Naive thymus-derived CD8-positive, alpha-beta T cell (primary cell): ENCODE measurements around the gene INSL3. TPM values are rescaled to one million over a fixed set of nuclear protein-coding genes. Genes with fewer than 3 reads are reported as not detected.
"Not testable (repeated sequence)": the region's sequence is repeated elsewhere in the genome, so short reads cannot be mapped to it uniquely, and the experiment has no call there.

Experiments used
- ATAC-seq, 2 donors: fragments of 150-1000 bp; cut with Tn5 transposase in 1 of 2; sonication (Bioruptor Pico), chemical (Tn5 transposase) in 1 of 2; 1 replicate in 1 of 2; 2 replicates in 1 of 2; pipeline ENCODE4 v1.10.0; 2021; ENCODE audit warnings: mild to moderate bottlenecking in 2 of 2, moderate library complexity in 2 of 2
- POLR2A ChIA-PET: fragments of 350-600 bp; sonication (Branson Sonifier 250); formaldehyde crosslinking; loops from one replicate; lab custom pipeline; 2021; ENCODE audit warnings: antibody characterized with exemption; lab: Charles Lee
- DNase-seq, 10 donors: peaks; one replicate each; pipeline versions ENCODE4 v3.0.0 to v3.0.0-alpha.2; 2020 to 2022
- H3K27ac Mint-ChIP-seq, 10 donors: one replicate each; pipeline ENCODE4 v1.8.0; 2020 to 2022; ENCODE audit warnings: mild to moderate bottlenecking in 10 of 10, mixed read lengths in 10 of 10, moderate library complexity in 4 of 10, inconsistent platforms in 1 of 10
- H3K27me3 Mint-ChIP-seq, 5 donors: one replicate each; pipeline ENCODE4 v1.8.0; 2021 to 2022; ENCODE audit warnings: mixed read lengths in 5 of 5
- H3K36me3 Mint-ChIP-seq, 3 donors: one replicate each; pipeline ENCODE4 v1.8.0; 2020 to 2022; ENCODE audit warnings: mixed read lengths in 3 of 3, mild to moderate bottlenecking in 2 of 3, inconsistent platforms in 1 of 3
- H3K4me1 Mint-ChIP-seq, 4 donors: one replicate each; pipeline ENCODE4 v1.8.0; 2021 to 2022; ENCODE audit warnings: mixed read lengths in 4 of 4
- H3K4me3 Mint-ChIP-seq, 10 donors: one replicate each; pipeline ENCODE4 v1.8.0; 2020 to 2022; ENCODE audit warnings: mild to moderate bottlenecking in 10 of 10, mixed read lengths in 10 of 10, moderate library complexity in 6 of 10, inconsistent platforms in 1 of 10
- H3K9me3 Mint-ChIP-seq, 9 donors: one replicate each; pipeline ENCODE4 v1.8.0; 2020 to 2022; ENCODE audit warnings: mixed read lengths in 9 of 9, mild to moderate bottlenecking in 3 of 9, inconsistent platforms in 1 of 9, moderate library complexity in 1 of 9
- polyA plus RNA-seq, 3 donors: library from polyadenylated mRNA; unstranded; fragments of 300-500 nt; fragmentation: Illumina TruSeq; gene quantifications; one replicate each; pipeline ENCODE4 v1.2.3, GENCODE V29; 2021
- total RNA-seq, 8 experiments: library from RNA in 2 of 8; stranded (reverse) in 2 of 8; gene quantifications; one replicate each; pipeline ENCODE4 v1.2.3 and lab custom pipeline; 2021 to 2026

Gene INSL3
- total and polyA plus RNA-seq, 5 experiments from 2014 or later, result 0.97 to 3.6 (median 2.7) TPM

GRCh38 chr19:17790059-17790780, 31.1 kb downstream of the INSL3 start:
- ATAC-seq (peak in 1 of 2 donors; percentile 54), DNase-seq (no peak)
- no peaks in the 10 kb centered on the region for H3K9me3 Mint-ChIP-seq
- peak overlapping the region; percentile 19 to 84 (median 72) for H3K27ac Mint-ChIP-seq
- no peak overlapping the region for H3K4me3 Mint-ChIP-seq
- H3K27me3 Mint-ChIP-seq, result peaks cover 0 to 7% (median 0%) of the 10 kb centered on the region in 5 donors
- POLR2A ChIA-PET, result interaction anchor here (1.1 to 1.4 kb wide), 2 partner anchors 49 to 69 kb away, joined by 4 to 9 read pairs; partner anchors contain the start of gene RPL18A
- peaks cover 19 to 50% (median 39%) of the 10 kb centered on the region in 4 donors for H3K4me1 Mint-ChIP-seq
- H3K36me3 Mint-ChIP-seq, result peaks cover 0 to 29% (median 10%) of the 10 kb centered on the region in 3 donors

DNA sequence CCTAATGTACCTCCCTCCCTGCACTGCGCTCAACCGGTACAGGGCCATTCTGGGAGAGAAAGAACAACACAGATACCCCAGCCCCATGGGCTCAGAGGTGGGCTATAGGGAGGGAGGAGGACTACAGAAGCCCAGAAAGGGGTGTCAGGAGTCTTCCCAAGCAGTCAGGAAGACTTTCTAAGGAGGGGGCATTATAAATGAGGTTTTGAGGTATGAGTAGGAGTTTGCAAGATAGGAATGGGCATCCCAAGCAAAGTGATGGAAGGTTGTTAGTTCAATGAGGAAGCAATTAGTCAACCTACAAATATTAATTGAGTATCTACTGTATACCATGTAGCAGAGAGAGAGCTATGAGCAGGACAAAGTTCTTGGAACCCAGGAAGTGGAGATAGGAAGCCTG, 32.7 kb downstream of the INSL3 start:
- ATAC-seq (no peak), DNase-seq (no peak)
- Mint-ChIP-seq H3K36me3 (peaks cover 4 to 42% (median 20%) of the 10 kb centered on the region in 3 donors), H3K27me3 (peaks cover 0 to under 1% (median 0%) of the 10 kb centered on the region in 5 donors), H3K9me3 (no peaks in the 10 kb centered on the region), H3K27ac (peak overlapping the region in 4 of 10 donors; percentile 3 to 61 (median 35)), H3K4me1 (peaks cover 16 to 47% (median 31%) of the 10 kb centered on the region in 4 donors), H3K4me3 (no peak overlapping the region)
- POLR2A ChIA-PET, result interaction anchor here (1.1 kb wide), 1 partner anchor 62 kb away, joined by 3 read pairs; no protein-coding TSS in a partner anchor

DNA sequence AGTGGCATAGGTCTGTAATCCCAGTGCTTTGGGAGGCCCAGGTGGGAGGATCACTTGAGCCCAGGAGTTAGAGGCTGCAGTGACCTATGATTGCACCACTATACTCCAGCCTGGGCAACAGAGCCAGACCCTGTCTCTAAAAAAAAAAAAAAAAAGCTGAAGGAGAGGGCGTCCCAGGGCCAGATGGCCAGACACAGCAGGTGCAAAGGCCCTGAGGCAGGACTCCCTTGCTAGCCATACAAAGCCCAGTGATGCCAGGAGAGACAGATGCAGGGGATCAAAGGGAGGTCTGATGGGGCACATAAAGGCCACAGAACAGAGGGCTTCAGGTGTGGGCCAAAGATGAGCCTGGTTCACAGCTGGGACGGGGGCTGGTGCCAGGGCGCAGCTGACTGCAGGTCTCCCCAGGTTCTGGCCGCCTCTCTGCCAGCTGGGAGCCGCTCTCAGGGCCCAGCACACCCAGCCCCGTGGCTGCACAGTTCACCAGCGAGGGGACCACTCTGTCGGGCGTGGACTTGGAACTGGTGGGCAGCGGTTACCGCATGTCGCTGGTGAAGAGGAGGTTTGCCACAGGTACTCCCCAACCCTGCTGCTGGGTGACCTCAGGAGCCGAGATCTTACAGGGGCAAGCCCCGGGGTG, 33.9 kb downstream of the INSL3 start:
- POLR2A ChIA-PET, result interaction anchor here (0.6 to 1.0 kb wide), 4 partner anchors 11 to 655 kb away, joined by 3 to 6 read pairs (median 3); no protein-coding TSS in a partner anchor
- Mint-ChIP-seq H3K27ac (peak overlapping the region in 2 of 10 donors; percentile 52 to 57), H3K27me3 (no peaks in the 10 kb centered on the region), H3K4me3 (no peak overlapping the region), H3K36me3 (peaks cover 4 to 50% (median 20%) of the 10 kb centered on the region in 3 donors), H3K9me3 (no peaks in the 10 kb centered on the region), H3K4me1 (peaks cover 17 to 40% (median 27%) of the 10 kb centered on the region in 4 donors)
- ATAC-seq, result no peak
- DNase-seq, result no peak

DNA sequence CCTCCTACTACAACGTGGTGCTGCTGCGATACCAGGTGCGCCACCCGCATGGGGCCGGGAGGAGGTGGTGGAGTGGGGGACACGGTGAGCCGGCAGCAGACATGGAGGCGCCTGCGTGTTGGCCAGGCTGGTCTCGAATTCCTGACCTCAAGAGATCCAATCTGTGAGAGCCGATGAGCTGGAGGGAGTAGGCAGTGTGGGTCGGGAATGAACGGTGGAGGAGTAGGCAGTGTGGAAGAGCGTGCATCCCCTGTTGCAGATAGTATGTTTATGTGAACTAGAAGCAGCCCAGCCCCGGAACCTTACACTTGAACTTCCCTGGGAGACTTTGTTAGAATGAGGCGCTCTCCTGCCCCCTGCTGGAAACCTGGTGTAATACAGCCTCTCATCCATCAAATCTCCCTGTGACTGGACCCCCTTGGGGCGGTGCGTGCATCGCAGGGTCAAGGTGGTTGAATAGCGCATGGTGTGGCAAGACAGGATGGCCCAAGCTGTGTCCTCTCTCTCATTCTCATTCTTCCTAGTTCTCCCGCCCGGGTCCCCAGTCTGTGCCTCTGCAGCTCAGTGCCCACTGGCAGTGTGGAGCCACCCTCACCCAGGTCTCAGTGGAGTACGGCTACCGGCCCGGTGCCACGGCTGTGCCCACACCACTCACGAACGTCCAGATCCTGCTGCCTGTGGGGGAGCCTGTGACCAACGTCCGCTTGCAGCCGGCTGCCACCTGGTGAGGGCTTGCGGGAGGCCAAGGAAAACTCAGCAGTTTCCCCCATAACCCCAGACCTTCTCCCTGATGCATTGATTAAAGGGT, 36.9 kb downstream of the INSL3 start:
- peak; percentile 57 to 86 (median 72) for DNase-seq
- Mint-ChIP-seq H3K4me3 (peak overlapping the region in 1 of 10 donors; percentile 26), H3K9me3 (no peaks in the 10 kb centered on the region), H3K27ac (peak overlapping the region in 6 of 10 donors; percentile 20 to 90 (median 81)), H3K36me3 (peaks cover 4 to 58% (median 24%) of the 10 kb centered on the region in 3 donors), H3K4me1 (peaks cover 5 to 21% (median 16%) of the 10 kb centered on the region in 4 donors), H3K27me3 (no peaks in the 10 kb centered on the region)
- POLR2A ChIA-PET, result interaction anchor here (1.0 to 1.4 kb wide), 3 partner anchors 71 to 81 kb away, joined by 3 to 5 read pairs (median 3); partner anchors contain the start of gene RPL18A
- ATAC-seq, result peak; percentile 68 to 80

GRCh38 chr19:17783721-17784120, 37.6 kb downstream of the INSL3 start:
- H3K36me3 Mint-ChIP-seq, result peaks cover 4 to 53% (median 19%) of the 10 kb centered on the region in 3 donors

DNA sequence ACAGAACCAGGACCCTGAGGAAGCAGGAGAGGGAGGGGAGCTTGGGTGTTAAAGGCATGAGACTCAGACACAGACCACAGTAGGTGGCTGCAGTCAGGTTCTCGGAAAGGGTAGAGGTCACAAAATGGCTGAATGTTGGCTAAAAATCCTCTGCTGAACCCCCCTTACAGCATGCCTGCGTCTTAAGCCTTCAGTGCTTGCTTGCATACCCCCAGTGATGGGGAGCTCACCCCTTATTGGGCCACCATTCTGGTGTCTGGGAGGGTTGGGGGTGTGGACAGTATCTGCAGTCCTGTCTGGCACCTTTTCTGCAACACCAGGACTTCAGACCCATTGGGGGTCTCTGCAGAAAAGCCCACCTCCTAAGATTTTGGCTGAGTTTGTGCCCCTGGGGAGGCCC, 40.5 kb downstream of the INSL3 start:
- POLR2A ChIA-PET, result no interaction called here
- no peaks in the 10 kb centered on the region for H3K9me3 Mint-ChIP-seq
- H3K4me3 Mint-ChIP-seq, result no peak overlapping the region
- DNase-seq (no peak), ATAC-seq (no peak)
- no peaks in the 10 kb centered on the region for H3K27me3 Mint-ChIP-seq
- peak overlapping the region in 2 of 10 donors; percentile 5 to 93 for H3K27ac Mint-ChIP-seq
- H3K4me1 Mint-ChIP-seq, result peaks cover 15 to 28% (median 23%) of the 10 kb centered on the region in 4 donors
- peaks cover 4 to 48% (median 14%) of the 10 kb centered on the region in 3 donors for H3K36me3 Mint-ChIP-seq

More at GRCh38 chr19:17783721-17784120, 37.6 kb downstream of the INSL3 start:
- H3K27ac Mint-ChIP-seq, result peak overlapping the region in 1 of 10 donors; percentile 43
- ATAC-seq, H3K27me3 Mint-ChIP-seq, DNase-seq, H3K4me3 Mint-ChIP-seq, H3K9me3 Mint-ChIP-seq: not testable (repeated sequence)
- POLR2A ChIA-PET, result interaction anchor here (1.0 to 1.4 kb wide), 4 partner anchors 67 to 80 kb away, joined by 3 to 5 read pairs (median 3); partner anchors contain the start of gene RPL18A
- H3K4me1 Mint-ChIP-seq, result peaks cover 9 to 23% (median 17%) of the 10 kb centered on the region in 4 donors

DNA sequence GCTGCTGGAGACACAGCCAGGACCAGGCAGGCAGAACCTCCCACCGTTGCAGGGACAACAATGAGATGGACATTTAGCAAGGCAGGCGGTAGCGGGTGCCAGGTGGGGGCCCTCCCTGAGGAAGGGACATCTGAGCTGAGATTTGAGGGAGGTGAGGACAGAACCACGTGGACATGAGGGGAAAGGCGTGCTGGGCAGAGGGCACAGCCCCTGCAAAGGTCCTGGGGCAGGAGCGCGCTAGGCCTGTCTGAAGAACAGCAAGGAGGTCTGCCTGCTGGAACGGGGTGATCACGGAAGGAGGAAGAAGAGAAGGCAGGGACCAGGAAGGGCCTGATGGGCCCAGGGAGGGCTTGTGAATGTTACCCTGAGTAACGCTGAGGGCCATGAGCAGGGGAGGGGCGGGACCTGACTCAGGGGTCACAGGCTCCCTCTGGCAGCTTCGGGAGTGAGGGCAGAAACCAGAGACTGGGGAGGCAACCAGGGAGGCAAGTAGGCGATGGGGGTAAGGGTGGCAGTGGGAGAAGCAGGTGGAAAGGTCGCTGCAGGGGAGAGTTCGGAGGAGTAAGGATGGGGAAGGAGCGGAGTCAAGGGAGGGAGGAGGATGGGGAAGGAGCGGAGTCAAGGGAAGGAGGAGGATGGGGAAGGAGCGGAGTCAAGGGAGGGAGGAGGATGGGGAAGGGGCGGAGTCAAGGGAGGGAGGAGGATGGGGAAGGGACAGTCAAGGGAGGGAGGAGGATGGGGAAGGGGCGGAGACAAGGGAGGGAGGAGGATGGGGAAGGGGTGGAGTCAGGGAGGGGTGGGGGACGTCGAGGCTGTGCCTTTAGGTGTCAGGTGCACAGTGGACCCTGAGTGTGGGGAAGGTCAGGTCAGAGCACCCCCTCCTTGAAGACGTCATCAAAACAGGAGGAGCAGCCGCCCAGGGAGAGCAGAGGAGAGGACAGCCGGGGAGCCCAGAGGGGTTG, 42.1 kb downstream of the INSL3 start:
- Mint-ChIP-seq H3K4me3 (peak overlapping the region in 2 of 10 donors; percentile 19 to 39), H3K9me3 (no peaks in the 10 kb centered on the region), H3K4me1 (peaks cover 16 to 26% (median 23%) of the 10 kb centered on the region in 4 donors), H3K27ac (peak overlapping the region in 7 of 10 donors; percentile 29 to 93 (median 79)), H3K27me3 (no peaks in the 10 kb centered on the region), H3K36me3 (peaks cover under 1 to 49% (median 13%) of the 10 kb centered on the region in 3 donors)
- POLR2A ChIA-PET, result interaction anchor here (0.5 to 0.6 kb wide), 3 partner anchors 24 to 501 kb away, joined by 3 to 6 read pairs (median 5); no protein-coding TSS in a partner anchor
- DNase-seq (no peak), ATAC-seq (no peak)

- DNase-seq (peak in 3 of 10 donors; percentile 18 to 23 (median 22)), ATAC-seq (peak; percentile 53 to 64)
- Mint-ChIP-seq H3K27ac (peak overlapping the region in 6 of 10 donors; percentile 15 to 93 (median 70)), H3K9me3 (no peaks in the 10 kb centered on the region), H3K4me3 (peak overlapping the region in 2 of 10 donors; percentile 19 to 39), H3K36me3 (peaks cover 0 to 52% (median 9%) of the 10 kb centered on the region in 3 donors), H3K4me1 (peaks cover 15 to 27% (median 18%) of the 10 kb centered on the region in 4 donors), H3K27me3 (no peaks in the 10 kb centered on the region)
- POLR2A ChIA-PET, result no interaction called here
Observed at GRCh38 chr19:17778251-17778967, 42.9 kb downstream of the INSL3 start.

- Mint-ChIP-seq H3K27ac (peak overlapping the region in 6 of 10 donors; percentile 15 to 73 (median 42)), H3K36me3 (peaks cover 0 to 52% (median 9%) of the 10 kb centered on the region in 3 donors)
- ATAC-seq, result not testable (repeated sequence)
Observed at GRCh38 chr19:17777840-17778239, 43.5 kb downstream of the INSL3 start.

More at GRCh38 chr19:17777840-17778239, 43.5 kb downstream of the INSL3 start:
- peaks cover 16 to 28% (median 18%) of the 10 kb centered on the region in 4 donors for H3K4me1 Mint-ChIP-seq
- POLR2A ChIA-PET, H3K9me3 Mint-ChIP-seq, DNase-seq, H3K4me3 Mint-ChIP-seq, H3K27me3 Mint-ChIP-seq: not testable (repeated sequence)
